GM06990 (cell line): ENCODE measurements around the gene OCRL.

Experiments used
- DNase-seq: peaks from one replicate; pipeline ENCODE4 v3.0.0-alpha.2; 2011; ENCODE audit not compliant: insufficient read length; ENCODE audit errors: extremely low read depth
- H3K27me3 ChIP-seq: replicated peaks from 2 replicates; pipeline ENCODE4 v1.6.0; 2011; ENCODE audit warnings: low read length; ENCODE audit not compliant: control insufficient read depth, insufficient read depth
- H3K36me3 ChIP-seq: 2 replicates; pipeline ENCODE4 v1.5.1; 2011; ENCODE audit warnings: low read length; ENCODE audit not compliant: control insufficient read depth, insufficient read depth
- H3K4me3 ChIP-seq: replicated peaks from 2 replicates; pipeline ENCODE4 v1.5.1; 2011; ENCODE audit warnings: low read depth, mild to moderate bottlenecking, control low read depth, low read length
- TF ChIP-seq, protein P1 (sequence below): IDR thresholded peaks from 2 replicates; pipeline ENCODE4 v1.5.1; 2011; ENCODE audit warnings: low read length, control low read depth, mild to moderate bottlenecking, inconsistent platforms; ENCODE audit not compliant: insufficient read depth, poor library complexity, severe bottlenecking

The OCRL gene

DNA sequence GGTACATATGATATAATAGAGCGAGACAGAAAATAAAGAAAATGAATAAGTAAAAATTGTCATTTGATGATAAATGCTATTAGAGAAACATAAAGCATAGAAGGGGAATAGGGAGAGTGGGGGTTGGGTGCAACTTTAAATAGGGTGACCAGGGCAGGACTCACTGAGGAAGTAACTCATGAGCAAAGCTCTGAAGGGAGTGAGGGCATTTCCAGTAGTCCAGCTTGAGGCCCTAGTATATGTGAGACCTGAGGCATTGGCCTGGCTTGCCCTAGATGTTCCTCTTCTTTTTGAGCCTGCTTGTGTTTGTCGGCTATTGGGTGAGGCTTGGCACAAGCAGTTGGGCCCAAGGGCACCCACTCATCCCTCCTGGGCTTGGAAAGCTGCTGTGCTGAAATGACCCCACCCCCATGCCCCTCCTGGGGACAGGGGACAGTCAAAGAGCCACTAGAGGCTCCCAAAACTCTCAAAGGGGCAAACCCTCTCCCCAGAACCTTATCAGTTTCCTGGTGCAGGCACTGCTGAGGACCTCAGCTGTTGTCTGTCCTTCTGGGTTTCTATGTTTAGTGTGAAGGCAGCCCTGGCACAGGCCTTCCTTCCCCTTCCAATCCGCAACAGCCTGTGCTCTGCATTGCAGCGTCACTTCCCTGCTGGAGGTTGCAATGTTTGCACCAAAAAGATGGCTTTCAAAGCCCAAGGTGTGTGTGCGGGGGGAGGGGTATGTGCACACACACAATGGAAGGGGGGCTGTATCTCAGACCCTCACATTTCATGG, 74.6 kb downstream of the OCRL start:
- TF ChIP-seq, protein P1, sequence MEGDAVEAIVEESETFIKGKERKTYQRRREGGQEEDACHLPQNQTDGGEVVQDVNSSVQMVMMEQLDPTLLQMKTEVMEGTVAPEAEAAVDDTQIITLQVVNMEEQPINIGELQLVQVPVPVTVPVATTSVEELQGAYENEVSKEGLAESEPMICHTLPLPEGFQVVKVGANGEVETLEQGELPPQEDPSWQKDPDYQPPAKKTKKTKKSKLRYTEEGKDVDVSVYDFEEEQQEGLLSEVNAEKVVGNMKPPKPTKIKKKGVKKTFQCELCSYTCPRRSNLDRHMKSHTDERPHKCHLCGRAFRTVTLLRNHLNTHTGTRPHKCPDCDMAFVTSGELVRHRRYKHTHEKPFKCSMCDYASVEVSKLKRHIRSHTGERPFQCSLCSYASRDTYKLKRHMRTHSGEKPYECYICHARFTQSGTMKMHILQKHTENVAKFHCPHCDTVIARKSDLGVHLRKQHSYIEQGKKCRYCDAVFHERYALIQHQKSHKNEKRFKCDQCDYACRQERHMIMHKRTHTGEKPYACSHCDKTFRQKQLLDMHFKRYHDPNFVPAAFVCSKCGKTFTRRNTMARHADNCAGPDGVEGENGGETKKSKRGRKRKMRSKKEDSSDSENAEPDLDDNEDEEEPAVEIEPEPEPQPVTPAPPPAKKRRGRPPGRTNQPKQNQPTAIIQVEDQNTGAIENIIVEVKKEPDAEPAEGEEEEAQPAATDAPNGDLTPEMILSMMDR: no peak
- no peaks in the 10 kb centered on the region for H3K27me3 ChIP-seq
- H3K36me3 ChIP-seq: no peaks in the 10 kb centered on the region
- DNase-seq: no peak
- no peak overlapping the region for H3K4me3 ChIP-seq

DNA sequence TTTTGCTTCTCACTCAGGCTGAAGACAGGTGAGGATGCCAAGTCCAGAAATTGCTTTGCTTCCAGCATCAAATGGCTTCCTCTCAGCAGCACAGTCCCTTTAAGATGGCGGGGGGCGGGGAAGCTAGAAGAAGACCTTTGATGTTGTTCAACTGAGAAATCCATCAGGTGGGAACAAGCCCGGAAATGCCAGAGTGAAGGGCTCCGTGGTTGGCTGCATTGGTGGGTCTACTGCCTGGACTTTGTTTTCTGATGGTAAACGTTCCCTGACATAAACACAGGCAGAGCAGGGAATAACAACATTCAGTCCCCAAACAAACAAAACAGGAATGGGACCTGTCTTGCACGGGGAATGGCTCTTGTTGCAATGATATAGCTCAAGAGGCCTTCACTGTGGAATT, 77.4 kb downstream of the OCRL start:
- Histone ChIP-seq H3K36me3 (no peaks in the 10 kb centered on the region), H3K27me3 (no peaks in the 10 kb centered on the region), H3K4me3 (no peak overlapping the region)
- TF ChIP-seq, protein P1: no peak
- DNase-seq: no peak

DNA sequence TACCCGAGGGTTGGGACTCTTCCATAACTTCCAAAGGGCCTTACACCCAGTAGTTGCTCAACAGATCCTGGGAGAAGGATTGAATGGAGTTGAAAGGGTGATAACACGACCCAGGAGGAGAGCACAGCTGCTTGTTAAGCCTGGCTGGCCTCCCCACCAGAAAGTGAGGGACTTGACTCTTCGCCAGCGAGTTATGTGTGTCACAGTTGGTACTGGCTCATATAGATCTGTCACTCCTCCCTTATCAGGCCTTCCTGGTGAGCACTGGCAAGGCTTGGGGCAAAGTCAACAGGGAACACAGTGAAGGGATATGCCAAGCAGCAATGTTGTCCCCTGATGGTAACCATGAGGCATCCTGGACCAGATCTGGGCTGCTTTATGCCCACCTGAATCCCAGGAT, 78.9 kb downstream of the OCRL start:
- no peak for DNase-seq
- Histone ChIP-seq H3K36me3 (no peaks in the 10 kb centered on the region), H3K4me3 (no peak overlapping the region)

DNA sequence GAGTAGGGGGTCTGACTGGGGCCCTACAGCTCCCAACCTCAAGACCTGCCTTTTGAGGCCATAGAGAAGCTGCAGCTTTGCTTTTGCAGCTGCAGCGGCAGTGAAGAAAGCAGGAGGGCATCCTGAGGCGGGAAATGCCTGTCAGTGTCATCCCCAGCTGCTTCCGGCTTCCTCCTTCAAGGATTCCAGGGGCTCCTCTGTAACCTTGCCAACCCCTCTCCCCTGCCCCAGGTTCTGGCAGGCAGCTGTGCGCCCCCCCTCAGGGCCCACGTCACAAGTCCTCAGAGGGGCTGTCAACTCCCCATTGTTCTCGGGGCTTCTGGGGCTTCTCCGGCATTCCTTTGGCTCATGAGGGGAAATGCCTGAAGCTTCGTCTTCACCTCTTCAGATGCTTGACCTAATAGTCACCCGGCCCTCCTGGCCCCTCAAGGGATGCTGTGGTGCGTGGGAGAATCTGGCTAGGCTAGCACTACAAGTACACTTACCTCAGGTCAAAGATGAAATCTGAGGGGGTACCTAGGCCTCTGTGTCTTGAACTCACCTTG, 82.8 kb downstream of the OCRL start:
- TF ChIP-seq, protein P1: no peak
- DNase-seq: no peak
- H3K27me3 ChIP-seq: no peaks in the 10 kb centered on the region
- no peaks in the 10 kb centered on the region for H3K36me3 ChIP-seq
- H3K4me3 ChIP-seq: no peak overlapping the region

More for the DNA sequence above, 78.9 kb downstream of the OCRL start:
- H3K27me3 ChIP-seq: no peaks in the 10 kb centered on the region
- TF ChIP-seq, protein P1: no peak

DNA sequence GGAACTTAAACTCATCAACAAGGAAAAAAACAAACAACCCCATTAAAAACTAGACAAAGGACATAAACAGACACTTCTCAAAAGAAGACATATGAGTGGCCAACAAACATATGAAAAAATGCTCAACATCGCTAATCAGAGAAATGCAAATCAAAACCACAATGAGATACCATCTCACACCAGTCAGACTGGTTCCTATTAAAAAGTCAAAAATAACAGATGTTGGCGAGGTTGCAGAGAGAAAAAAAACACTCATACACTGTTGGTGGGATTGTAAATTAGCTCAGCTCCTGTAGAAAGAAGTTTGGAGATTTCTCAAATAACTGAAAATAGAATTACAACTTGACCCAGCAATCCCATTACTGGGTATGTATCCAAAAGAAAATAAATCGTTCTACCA, 86.0 kb downstream of the OCRL start:
- Histone ChIP-seq H3K36me3 (no peaks in the 10 kb centered on the region), H3K27me3 (no peaks in the 10 kb centered on the region), H3K4me3 (no peak overlapping the region)
- TF ChIP-seq, protein P1: no peak
- DNase-seq: no peak
